Pancreas (tissue), 10 donors: ENCODE measurements around the gene CHST13. TPM values are rescaled to one million over a fixed set of nuclear protein-coding genes. Genes with fewer than 3 reads are reported as not detected.

Experiments
- ATAC-seq, 4 donors: fragments of 200-7000 bp; cut with Tn5 transposase; one replicate each; pipeline versions ENCODE4 v1.8.0 to v1.9.1; 2020; ENCODE audit warnings: mild to moderate bottlenecking in 4 of 4, moderate library complexity in 4 of 4
- DNase-seq, 6 donors: peaks; one replicate each; pipeline ENCODE4 v3.0.0-alpha.2; 2020
- FAIRE-seq: peaks from 2 replicates; lab custom pipeline; 2012; peaks lifted over from hg19 to GRCh38; lab: Jason Lieb, UNC
- H3K27ac ChIP-seq, 4 donors: fragments of 200-600 bp; sonication (generic); 1 replicate in 3 of 4; 2 replicates in 1 of 4; pipeline versions ENCODE4 v1.5.0 to v1.8.0; 2020
- H3K27me3 ChIP-seq, 4 donors: fragments of 200-600 bp; one replicate each; pipeline ENCODE4 v1.8.0; 2021
- H3K36me3 ChIP-seq, 3 donors: fragments of 200-600 bp; sonication (generic) in 1 of 3; one replicate each; pipeline versions ENCODE4 v1.5.0 to v1.8.0; 2020 to 2021
- H3K4me1 ChIP-seq, 3 donors: fragments of 200-600 bp; one replicate each; pipeline ENCODE4 v1.8.0; 2021
- H3K4me3 ChIP-seq, 4 donors: fragments of 200-600 bp; sonication (generic) in 2 of 4; one replicate each; pipeline versions ENCODE4 v1.5.0 to v1.8.0; 2020 to 2021
- H3K9me3 ChIP-seq, 4 donors: fragments of 200-600 bp; one replicate each; pipeline ENCODE4 v1.8.0; 2021
- WGBS, 2 donors: extraction: QIAGEN DNeasy Blood & Tissue Kit; methylation state at CpG; one replicate each; pipeline ENCODE4 v1.1.7; 2013; 5-methylcytosine and 5-hydroxymethylcytosine counted together
- intact Hi-C, 3 donors: fragments of 100-400 bp; cut with DNase I; formaldehyde crosslinking; loops; one replicate each; pipeline versions ENCODE4 v1.11.1 to v1.14.2; 2022
- polyA plus RNA-seq, 2 donors: library from polyadenylated mRNA; stranded (reverse); fragments of 200-250 nt; gene quantifications; one replicate each; pipeline ENCODE4 v1.2.3, GENCODE V29; 2013
- total RNA-seq, 6 donors: library from RNA; stranded (reverse); fragmentation: NEBNext Ultra II Directional in 4 of 6; extraction: Animal tissue kit (Norgen Biotek cat#: 25700) in 4 of 6; gene quantifications; one replicate each; pipeline versions ENCODE4 v1.2.1 to v1.2.4, GENCODE V29; 2021 to 2023
- TF ChIP-seq, protein P1 (sequence below), 4 donors: fragments of 200-600 bp; sonication (generic) in 3 of 4; IDR thresholded peaks; one replicate each; pipeline versions ENCODE4 v1.5.0 to v1.8.0; 2021; ENCODE audit warnings: antibody characterized with exemption in 4 of 4
- donor health status: healthy with polysubstance abuse.
- donor health status: DM: no; HTN: no; CAD: no; lungs with moderate emphysema.
- donor health status: DM: no; HTN: no; CAD: no.
- donor health status: control.
- donor health status: control.
- donor health status: Bipolar disorder and iron deficiency.
- donor health status: DM: yes; HTN: yes; CAD: no.
- donor health status: DM: no; HTN: no; CAD: no.
- donor health status: DM: no; HTN: no; CAD: no.
- donor health status: DM: yes; HTN: yes; CAD: no.

CHST13 gene
- total and polyA plus RNA-seq, 8 donors: 0.08 to 0.28 (median 0.19) TPM; not detected in 2

DNA sequence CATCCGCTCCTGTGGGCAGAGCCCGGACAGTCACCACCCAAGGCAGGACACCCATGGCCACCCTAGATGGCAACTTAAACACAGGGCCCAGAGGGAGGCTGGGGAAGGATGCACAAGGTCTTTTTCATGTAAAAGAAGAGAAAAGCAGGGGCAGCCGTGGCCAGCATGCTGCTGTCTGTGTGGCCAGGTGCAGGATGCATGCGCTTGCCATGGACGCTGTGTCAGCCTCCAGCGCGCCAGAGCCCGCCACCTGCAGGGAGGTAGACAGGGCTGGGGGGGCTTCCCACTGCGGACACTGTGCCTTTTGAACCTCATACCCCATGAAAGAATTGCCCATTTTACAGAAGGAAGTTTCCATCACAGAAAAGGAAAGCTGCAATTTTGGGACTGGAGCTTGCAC lies 24.6 kb upstream of the CHST13 start:
- TF ChIP-seq, protein P1, sequence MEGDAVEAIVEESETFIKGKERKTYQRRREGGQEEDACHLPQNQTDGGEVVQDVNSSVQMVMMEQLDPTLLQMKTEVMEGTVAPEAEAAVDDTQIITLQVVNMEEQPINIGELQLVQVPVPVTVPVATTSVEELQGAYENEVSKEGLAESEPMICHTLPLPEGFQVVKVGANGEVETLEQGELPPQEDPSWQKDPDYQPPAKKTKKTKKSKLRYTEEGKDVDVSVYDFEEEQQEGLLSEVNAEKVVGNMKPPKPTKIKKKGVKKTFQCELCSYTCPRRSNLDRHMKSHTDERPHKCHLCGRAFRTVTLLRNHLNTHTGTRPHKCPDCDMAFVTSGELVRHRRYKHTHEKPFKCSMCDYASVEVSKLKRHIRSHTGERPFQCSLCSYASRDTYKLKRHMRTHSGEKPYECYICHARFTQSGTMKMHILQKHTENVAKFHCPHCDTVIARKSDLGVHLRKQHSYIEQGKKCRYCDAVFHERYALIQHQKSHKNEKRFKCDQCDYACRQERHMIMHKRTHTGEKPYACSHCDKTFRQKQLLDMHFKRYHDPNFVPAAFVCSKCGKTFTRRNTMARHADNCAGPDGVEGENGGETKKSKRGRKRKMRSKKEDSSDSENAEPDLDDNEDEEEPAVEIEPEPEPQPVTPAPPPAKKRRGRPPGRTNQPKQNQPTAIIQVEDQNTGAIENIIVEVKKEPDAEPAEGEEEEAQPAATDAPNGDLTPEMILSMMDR (IDR thresholded peaks at IDR 0.05): no peak
- 90 to 97% methylated on average over 9 of the region's 9 CpGs for WGBS, 2 donors
- FAIRE-seq: no peak

GRCh38 chr3:126500016-126500415 lies 23.9 kb upstream of the CHST13 start:
- Histone ChIP-seq H3K4me3 (no peak overlapping the region), H3K27ac (no peak overlapping the region), H3K9me3 (no peaks in the 10 kb centered on the region), H3K36me3 (no peaks in the 10 kb centered on the region), H3K4me1 (no peaks in the 10 kb centered on the region), H3K27me3 (no peaks in the 10 kb centered on the region)
- TF ChIP-seq, protein P1 (IDR thresholded peaks at IDR 0.05): no peak
- ATAC-seq: no peak
- intact Hi-C loops: no loop called here
- WGBS, 2 donors: 73 to 78% methylated on average over 6 to 7 of the region's 7 CpGs
- FAIRE-seq: no peak
- peak in 1 of 6 donors; percentile 35 for DNase-seq

More for the DNA sequence above, 24.6 kb upstream of the CHST13 start:
- Histone ChIP-seq H3K27ac (no peak overlapping the region), H3K4me1 (no peaks in the 10 kb centered on the region), H3K9me3 (no peaks in the 10 kb centered on the region), H3K4me3 (no peak overlapping the region), H3K27me3 (no peaks in the 10 kb centered on the region), H3K36me3 (no peaks in the 10 kb centered on the region)
- no peak for ATAC-seq
- intact Hi-C loops: no loop called here
- peak in 1 of 6 donors; percentile 36 for DNase-seq

DNA sequence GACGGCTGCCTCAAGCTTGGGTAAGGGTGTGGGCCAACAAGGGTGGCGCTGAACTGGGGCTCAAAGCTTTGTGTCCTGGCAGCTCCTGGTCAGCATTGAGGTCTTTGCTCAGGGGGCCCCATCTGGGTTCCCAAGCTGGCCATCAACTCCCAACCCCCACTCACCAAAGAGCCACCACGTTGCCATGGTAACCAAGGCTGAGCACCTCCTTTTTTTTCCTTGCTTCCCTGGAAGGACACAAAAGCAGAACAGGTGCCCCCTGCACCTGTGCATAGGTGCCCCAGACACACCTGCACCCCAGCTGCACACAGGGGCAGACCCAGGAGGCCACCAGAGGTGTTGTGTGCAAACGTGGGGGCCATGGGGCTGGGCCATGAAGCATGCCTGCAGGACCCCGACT lies 22.9 kb upstream of the CHST13 start:
- intact Hi-C loops: no loop called here
- H3K9me3 ChIP-seq: no peaks in the 10 kb centered on the region
- 63 to 71% methylated on average over 5 of the region's 5 CpGs for WGBS, 2 donors
- H3K4me3 ChIP-seq: no peak overlapping the region
- ATAC-seq (no peak), FAIRE-seq (no peak), DNase-seq (no peak)
- no peaks in the 10 kb centered on the region for H3K27me3 ChIP-seq
- H3K36me3 ChIP-seq: no peaks in the 10 kb centered on the region
- H3K27ac ChIP-seq: no peak overlapping the region
- H3K4me1 ChIP-seq: no peaks in the 10 kb centered on the region
- TF ChIP-seq, protein P1 (IDR thresholded peaks at IDR 0.05): no peak

DNA sequence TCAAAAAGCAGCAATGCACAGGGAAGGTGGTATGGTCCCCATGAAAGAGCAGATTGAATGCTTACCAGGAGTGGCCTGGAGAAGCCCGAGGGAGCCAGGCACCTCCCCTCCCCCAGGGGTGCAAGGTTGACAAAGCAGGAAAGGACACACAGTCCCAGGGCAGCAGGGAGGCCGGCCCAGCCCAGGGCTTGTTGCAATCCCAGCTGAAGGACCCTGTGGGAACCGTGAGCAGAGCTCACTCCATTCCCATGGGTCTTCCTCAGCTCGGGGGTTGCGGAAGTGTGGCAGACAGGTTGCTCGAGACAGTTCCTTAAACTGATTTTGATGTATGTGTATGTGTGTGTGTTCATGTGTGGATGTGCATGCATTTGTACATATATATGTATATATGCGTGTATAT lies 22.2 kb upstream of the CHST13 start:
- 68 to 69% methylated on average over 7 of the region's 7 CpGs for WGBS, 2 donors
- TF ChIP-seq, protein P1 (IDR thresholded peaks at IDR 0.05): no peak

DNA sequence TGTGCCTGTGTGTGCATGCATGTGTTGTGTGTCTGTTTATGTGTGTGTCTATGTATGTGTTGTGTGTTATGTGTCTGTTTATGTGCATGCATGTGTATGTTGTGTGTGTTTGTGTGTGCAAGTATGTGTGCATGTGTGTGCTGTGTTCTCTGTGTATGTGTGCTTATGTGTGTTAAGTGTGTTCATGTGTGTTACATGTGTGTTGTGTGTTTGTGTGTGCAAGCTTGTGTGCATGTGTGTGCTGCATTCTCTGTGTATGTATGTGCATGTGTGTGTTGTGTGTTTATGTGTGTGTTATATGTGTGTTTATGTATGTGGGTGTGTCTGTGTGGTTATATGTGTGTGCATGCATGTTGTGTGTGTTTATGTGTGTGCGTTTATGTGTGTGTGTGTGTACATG lies 21.3 kb upstream of the CHST13 start:
- ATAC-seq: no peak
- no peaks in the 10 kb centered on the region for H3K4me1 ChIP-seq
- H3K27ac ChIP-seq: no peak overlapping the region
- TF ChIP-seq, protein P1 (IDR thresholded peaks at IDR 0.05): no peak
- H3K4me3 ChIP-seq: no peak overlapping the region
- H3K9me3 ChIP-seq: no peaks in the 10 kb centered on the region
- no peak for DNase-seq
- intact Hi-C loops: no loop called here
- H3K36me3 ChIP-seq: no peaks in the 10 kb centered on the region
- 64 to 83% methylated on average over 1 of the region's 1 CpG for WGBS, 2 donors
- no peaks in the 10 kb centered on the region for H3K27me3 ChIP-seq
- FAIRE-seq: no peak

More for the DNA sequence above, 22.2 kb upstream of the CHST13 start:
- no peak overlapping the region for H3K4me3 ChIP-seq
- H3K9me3 ChIP-seq: no peaks in the 10 kb centered on the region
- DNase-seq: no peak
- H3K27ac ChIP-seq: no peak overlapping the region
- FAIRE-seq: no peak
- intact Hi-C loops: no loop called here
- no peaks in the 10 kb centered on the region for H3K27me3 ChIP-seq
- ATAC-seq: no peak
- H3K36me3 ChIP-seq: no peaks in the 10 kb centered on the region
- no peaks in the 10 kb centered on the region for H3K4me1 ChIP-seq
